DOHH2 (cell line): ENCODE results near the gene TLDC2.

Experiments used
- H3F3A ChIP-seq: fragments of 200-600 bp; sonication (generic), shearing (Covaris generic); 2 replicates; pipeline ENCODE4 v1.6.0; 2016; ENCODE audit warnings: antibody characterized with exemption, mild to moderate bottlenecking; ENCODE audit not compliant: control insufficient read depth, insufficient read depth
- H3K27ac ChIP-seq: fragments of 200-600 bp; sonication (generic); 2 replicates; pipeline ENCODE4 v1.5.1; 2014; ENCODE audit warnings: low read depth, mild to moderate bottlenecking, low read length, moderate library complexity
- H3K27me3 ChIP-seq: fragments of 200-600 bp; sonication (generic); 2 replicates; pipeline ENCODE4 v1.6.1; 2014; ENCODE audit warnings: mild to moderate bottlenecking, low read length, mixed read lengths; ENCODE audit not compliant: control insufficient read depth
- H3K36me3 ChIP-seq: fragments of 200-600 bp; sonication (generic); 2 replicates; pipeline ENCODE4 v1.6.1; 2014; ENCODE audit warnings: mild to moderate bottlenecking, low read length, moderate library complexity, mixed read lengths; ENCODE audit not compliant: control insufficient read depth
- H3K4me1 ChIP-seq: fragments of 200-600 bp; sonication (generic); 2 replicates; pipeline ENCODE4 v1.6.1; 2014; ENCODE audit warnings: mild to moderate bottlenecking, low read length, mixed read lengths; ENCODE audit not compliant: control insufficient read depth
- H3K4me2 ChIP-seq: fragments of 200-600 bp; sonication (generic); 2 replicates; pipeline ENCODE4 v1.6.0; 2014; ENCODE audit warnings: mild to moderate bottlenecking, low read length, moderate library complexity
- H3K4me3 ChIP-seq: fragments of 200-600 bp; sonication (generic); 2 replicates; pipeline ENCODE4 v1.5.1; 2014; ENCODE audit warnings: mild to moderate bottlenecking, low read length, mixed read lengths
- H3K79me2 ChIP-seq: fragments of 200-600 bp; sonication (generic); 2 replicates; pipeline ENCODE4 v1.6.1; 2014; ENCODE audit warnings: mild to moderate bottlenecking, low read length, mixed read lengths; ENCODE audit not compliant: control insufficient read depth
- H3K9me2 ChIP-seq: fragments of 200-600 bp; sonication (generic); replicated peaks from 2 replicates; pipeline ENCODE4 v1.6.1; 2014; ENCODE audit warnings: mild to moderate bottlenecking, low read length, mixed read lengths; ENCODE audit not compliant: control insufficient read depth
- H3K9me3 ChIP-seq: fragments of 200-600 bp; sonication (generic); 2 replicates; pipeline ENCODE4 v1.6.1; 2014; ENCODE audit warnings: antibody characterized with exemption, low read length, mixed read lengths; ENCODE audit not compliant: control insufficient read depth, insufficient read depth
- H4K20me1 ChIP-seq: fragments of 200-600 bp; sonication (generic); 2 replicates; pipeline ENCODE4 v1.6.0; 2014; ENCODE audit warnings: low read depth, mild to moderate bottlenecking, antibody characterized with exemption, low read length, moderate library complexity; ENCODE audit not compliant: control insufficient read depth, insufficient read depth
- EZH2phosphoT487 ChIP-seq: fragments of 200-600 bp; sonication (generic); IDR thresholded peaks from 2 replicates; pipeline ENCODE4 v1.6.1; 2017; ENCODE audit warnings: borderline replicate concordance, mild to moderate bottlenecking, antibody characterized with exemption, low read length, moderate library complexity, mixed read lengths
- TF ChIP-seq, protein P1 (sequence below): fragments of 200-600 bp; sonication (generic); IDR thresholded peaks from one replicate; pipeline ENCODE4 v1.5.1; 2014; ENCODE audit warnings: antibody characterized with exemption, mild to moderate bottlenecking, low read depth, low read length; ENCODE audit not compliant: poor library complexity, severe bottlenecking

Gene TLDC2

DNA sequence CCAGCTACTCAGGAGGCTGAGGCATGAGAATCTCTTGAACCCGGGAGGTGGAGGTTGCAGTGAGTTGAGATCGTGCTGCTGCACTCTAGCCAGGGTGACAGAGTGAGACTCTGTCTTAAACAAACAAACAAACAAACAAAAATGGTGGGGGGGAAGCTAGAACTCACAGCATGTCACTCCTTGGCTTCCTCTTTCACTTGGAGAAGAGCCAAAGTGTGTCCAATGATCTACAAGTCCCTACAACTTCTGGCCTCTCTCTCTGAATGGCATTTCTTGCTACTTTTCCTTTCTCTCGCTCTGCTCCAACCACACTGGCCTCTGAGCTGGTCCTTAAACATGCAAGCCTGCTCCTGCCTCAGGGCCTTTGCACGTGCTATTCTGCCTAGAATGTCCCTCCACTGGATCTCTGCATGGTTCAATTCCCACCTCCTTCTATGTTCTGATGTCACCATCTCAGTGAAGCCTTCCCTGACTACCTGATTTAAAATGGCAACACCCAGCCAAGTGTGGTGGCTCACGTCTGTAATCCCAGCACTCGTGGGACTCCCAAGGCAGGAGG lies 8.1 kb downstream of the TLDC2 start:
- Histone ChIP-seq H3K27ac (no peak overlapping the region), H3K36me3 (no peaks in the 10 kb centered on the region), H3K4me2 (peak overlapping the region; percentile 7; the same call in 1 of the 2 replicates), H3K79me2 (no peaks in the 10 kb centered on the region), H3K4me1 (peaks cover 20% of the 10 kb centered on the region), H3K27me3 (no peaks in the 10 kb centered on the region), H3K9me2 (no peaks in the 10 kb centered on the region), H3K9me3 (no peaks in the 10 kb centered on the region), H4K20me1 (no peaks in the 10 kb centered on the region), H3F3A (peaks cover 7% of the 10 kb centered on the region), H3K4me3 (no peak overlapping the region)
- TF ChIP-seq EZH2phosphoT487: no peak
- TF ChIP-seq, protein P1, sequence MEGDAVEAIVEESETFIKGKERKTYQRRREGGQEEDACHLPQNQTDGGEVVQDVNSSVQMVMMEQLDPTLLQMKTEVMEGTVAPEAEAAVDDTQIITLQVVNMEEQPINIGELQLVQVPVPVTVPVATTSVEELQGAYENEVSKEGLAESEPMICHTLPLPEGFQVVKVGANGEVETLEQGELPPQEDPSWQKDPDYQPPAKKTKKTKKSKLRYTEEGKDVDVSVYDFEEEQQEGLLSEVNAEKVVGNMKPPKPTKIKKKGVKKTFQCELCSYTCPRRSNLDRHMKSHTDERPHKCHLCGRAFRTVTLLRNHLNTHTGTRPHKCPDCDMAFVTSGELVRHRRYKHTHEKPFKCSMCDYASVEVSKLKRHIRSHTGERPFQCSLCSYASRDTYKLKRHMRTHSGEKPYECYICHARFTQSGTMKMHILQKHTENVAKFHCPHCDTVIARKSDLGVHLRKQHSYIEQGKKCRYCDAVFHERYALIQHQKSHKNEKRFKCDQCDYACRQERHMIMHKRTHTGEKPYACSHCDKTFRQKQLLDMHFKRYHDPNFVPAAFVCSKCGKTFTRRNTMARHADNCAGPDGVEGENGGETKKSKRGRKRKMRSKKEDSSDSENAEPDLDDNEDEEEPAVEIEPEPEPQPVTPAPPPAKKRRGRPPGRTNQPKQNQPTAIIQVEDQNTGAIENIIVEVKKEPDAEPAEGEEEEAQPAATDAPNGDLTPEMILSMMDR: no peak

DNA sequence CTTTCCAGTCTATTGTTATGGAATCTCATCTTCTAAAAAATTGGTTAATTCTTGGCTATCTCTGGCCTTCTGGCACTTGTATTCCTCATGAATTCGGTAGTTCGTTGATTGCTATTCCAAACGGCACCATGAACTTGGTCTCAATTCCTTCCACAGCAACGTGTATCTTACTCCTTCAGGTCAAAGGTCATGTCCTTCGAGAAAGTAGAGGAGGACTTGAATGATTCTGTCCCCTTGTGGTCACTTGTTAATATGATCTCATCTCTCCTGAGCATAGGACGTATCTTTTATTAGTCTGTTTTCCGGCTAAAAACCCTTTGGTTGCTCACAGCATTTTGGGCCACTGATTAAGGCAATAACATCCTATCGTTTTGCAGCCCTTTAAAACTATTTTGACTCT lies 9.4 kb downstream of the TLDC2 start:
- Histone ChIP-seq H4K20me1 (no peaks in the 10 kb centered on the region), H3K4me3 (no peak overlapping the region), H3K4me1 (peaks cover 20% of the 10 kb centered on the region), H3K27ac (no peak overlapping the region), H3K4me2 (no peak overlapping the region), H3K79me2 (no peaks in the 10 kb centered on the region), H3K9me2 (no peaks in the 10 kb centered on the region), H3K36me3 (no peaks in the 10 kb centered on the region), H3K9me3 (no peaks in the 10 kb centered on the region), H3F3A (peaks cover 11% of the 10 kb centered on the region), H3K27me3 (no peaks in the 10 kb centered on the region)
- no peak for TF ChIP-seq EZH2phosphoT487
- TF ChIP-seq, protein P1: no peak

DNA sequence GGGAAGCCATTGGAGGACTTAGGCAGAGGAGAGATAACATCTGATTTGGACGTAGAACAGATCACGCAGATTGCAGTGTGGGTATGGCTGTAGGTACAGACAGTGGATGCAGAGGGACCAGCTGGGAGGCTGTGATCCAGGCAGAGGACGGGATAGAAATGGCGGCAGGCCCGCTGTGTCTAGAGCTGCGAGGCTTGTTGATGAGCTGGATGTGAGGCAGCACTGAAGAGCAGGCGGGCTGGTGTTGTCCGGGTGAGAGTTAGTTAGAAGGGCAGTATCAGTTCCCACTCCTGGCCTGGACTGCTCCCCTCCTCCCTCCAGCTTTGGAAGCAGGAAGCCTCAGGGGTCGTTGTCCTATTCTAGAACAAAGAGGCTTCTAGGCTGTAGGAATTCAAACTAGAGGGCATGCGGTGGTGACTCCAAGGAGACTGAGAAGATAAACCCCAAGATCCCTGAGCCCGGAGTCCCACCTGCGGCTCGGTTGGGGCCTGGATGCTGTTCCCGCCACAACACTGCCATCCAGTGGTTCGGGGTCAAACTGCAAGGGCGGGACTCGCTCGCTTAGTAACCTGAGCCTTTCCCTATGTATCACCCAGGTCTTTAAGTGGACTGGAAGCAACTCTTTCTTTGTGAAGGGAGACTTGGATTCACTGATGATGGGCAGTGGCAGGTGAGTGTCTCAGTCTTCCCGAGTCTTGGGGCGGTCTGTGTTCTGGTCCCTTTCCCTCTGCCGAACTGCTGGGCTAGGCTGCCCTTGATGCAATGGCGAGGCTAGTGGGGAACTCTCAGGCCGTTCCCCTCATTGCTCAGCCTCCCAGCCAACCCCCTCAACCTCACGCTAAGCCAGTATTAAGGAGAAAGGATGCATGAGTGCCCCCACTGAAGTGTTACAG lies 11.2 kb downstream of the TLDC2 start:
- H3K36me3 ChIP-seq: peaks cover 6% of the 10 kb centered on the region; the same call in 1 of the 2 replicates
- H3K79me2 ChIP-seq: no peaks in the 10 kb centered on the region
- H3K27ac ChIP-seq: no peak overlapping the region
- no peaks in the 10 kb centered on the region for H3K9me3 ChIP-seq
- peaks cover 11% of the 10 kb centered on the region for H3F3A ChIP-seq
- no peaks in the 10 kb centered on the region for H3K9me2 ChIP-seq
- no peaks in the 10 kb centered on the region for H3K27me3 ChIP-seq
- no peaks in the 10 kb centered on the region for H4K20me1 ChIP-seq
- peaks cover 20% of the 10 kb centered on the region for H3K4me1 ChIP-seq
- H3K4me2 ChIP-seq: peak overlapping the region; percentile 45
- TF ChIP-seq, protein P1: peak; percentile 91
- TF ChIP-seq EZH2phosphoT487: no peak
- peak overlapping the region; percentile 18; the same call in 1 of the 2 replicates for H3K4me3 ChIP-seq
